CD4-positive, alpha-beta T cell treated with Interleukin-12 subunit alpha and Interleukin-12 subunit beta, for 1 hour (primary cell): Measurements from ENCODE around the gene ANKRD11.
"Not testable (repeated sequence)": the region's sequence is repeated elsewhere in the genome, so short reads cannot be mapped to it uniquely, and the experiment has no call there.

Experiments used
- DNase-seq: peaks from one replicate; pipeline ENCODE4 v3.0.0-alpha.2; 2020

ANKRD11 gene

DNA sequence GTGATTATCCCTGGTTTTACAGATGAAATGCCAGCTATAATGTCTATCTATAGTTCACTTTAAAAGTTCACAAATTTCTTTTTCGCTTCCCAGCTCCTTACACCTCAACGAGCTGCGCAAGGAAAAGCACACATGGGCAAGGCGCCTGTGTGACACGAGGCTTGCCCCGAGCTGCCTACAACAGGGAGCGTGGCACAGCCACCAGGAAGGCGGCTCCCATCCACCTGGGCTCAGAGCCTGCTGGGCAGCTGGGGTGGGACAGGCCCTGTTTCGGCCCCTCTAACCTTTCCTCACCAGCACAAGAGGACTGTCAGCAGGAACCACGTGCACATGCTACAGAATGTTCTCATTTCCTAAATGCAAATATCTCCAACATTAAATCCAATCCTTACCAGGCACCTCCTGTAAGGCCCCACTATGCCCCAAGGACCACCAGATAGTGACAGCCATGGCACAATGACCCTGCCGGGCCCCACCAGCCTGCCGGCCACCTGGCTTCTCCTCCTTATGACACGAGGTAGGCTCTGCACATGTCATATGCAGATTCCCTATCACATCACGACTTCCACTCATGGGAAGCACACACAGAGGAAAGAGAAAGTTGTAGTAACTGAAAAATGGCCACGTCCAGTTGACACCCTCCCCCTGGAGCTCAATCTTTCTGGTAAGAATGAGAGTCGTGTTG is 180.8 kb downstream of the ANKRD11 start:
- DNase-seq, result no peak

DNA sequence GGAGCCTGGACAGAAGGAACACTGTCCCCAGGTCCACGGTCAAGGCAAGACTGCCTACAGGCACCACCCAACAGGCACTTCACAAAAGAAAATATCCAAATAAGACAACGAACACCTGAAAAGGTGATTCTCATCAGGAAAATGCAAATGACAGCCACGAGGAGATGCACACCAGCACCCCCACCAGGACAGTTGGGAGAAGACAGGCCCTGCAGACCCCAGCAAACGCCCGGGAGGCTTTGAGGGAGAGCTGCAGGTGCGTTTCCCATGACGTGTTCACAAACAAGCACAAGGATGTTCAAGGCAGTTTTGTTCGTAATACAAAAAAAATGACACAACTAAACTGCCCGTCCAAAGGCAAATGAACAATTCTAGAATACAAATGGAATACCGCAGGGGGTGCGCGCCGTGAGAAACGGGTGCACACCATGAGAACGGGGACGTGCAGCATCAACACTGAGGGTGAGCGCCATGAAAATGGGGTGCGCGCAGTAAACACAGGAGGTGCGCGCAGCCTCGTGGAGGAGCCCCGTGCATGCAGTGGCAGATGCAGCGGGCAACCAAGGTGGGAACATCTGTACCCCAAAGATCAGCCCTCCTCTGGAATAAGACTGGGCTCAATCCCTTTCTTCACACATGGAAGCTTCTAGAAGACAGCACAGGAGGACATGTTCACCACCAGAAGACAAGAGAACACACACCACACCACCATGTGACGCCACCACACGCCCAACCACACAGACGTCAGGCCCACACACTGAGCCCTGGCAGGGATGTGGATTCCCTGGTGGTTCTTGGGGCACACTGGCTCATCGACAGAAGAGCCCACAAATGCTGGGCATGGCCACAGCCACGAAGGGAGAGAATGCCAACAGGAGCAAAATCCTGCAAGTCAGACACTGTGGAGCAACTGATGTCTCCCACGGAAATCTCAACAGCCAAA is 181.7 kb downstream of the ANKRD11 start:
- peak; percentile 39 for DNase-seq

DNA sequence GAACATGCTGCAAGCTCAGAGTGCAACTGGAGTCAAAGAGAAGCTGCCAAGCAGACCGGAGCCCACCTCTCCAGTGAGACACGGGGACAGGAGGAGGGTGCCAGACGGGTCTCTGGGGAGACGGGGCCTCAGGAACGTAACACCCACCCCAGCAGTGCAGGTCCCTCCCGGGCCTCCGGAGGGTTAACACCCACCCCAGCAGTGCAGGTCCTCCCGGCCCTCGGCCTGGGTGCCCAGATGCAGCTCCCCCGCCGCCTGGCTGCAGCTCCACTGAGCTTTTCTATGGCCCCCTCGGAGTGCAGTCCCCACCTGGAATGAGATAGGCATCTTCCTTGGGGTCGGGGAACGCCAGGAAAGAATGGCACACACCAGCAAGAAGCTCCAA is 182.9 kb downstream of the ANKRD11 start:
- no peak for DNase-seq

DNA sequence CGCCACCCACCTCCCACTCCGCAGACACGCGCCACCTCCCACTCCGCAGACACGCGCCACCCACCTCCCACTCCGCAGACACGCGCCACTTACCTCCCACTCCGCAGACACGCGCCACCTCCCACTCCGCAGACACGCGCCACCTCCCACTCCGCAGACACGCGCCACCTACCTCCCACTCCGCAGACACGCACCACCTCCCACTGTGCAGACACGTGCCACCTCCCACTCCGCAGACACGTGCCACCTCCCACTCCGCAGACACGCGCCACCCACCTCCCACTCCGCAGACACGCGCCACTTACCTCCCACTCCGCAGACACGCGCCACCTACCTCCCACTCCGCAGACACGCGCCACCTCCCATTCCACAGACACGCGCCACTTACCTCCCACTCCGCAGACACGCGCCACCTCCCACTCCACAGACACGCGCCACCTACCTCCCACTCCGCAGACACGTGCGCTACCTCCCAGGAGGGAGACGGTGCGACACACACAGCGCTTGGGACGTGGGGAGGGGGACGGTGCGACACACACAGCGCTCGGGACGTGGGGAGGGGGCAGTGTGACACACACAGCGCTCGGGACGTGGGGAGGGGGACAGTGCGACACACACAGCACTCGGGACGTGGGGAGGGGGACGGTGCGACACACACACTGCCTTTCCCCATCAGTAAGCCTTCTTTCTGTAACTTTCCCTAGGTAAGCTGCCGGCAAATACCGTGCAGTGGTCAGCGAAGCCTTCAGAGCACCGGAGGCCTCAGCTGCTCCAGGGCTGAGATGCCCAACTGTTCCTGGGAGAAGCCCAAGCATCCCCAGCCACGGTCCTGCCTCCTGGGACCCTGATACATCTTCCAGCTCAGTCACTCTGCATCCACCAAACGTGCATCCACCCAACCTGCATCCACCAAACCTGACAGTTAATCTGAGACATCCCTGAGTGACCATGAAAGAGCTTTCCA is 183.6 kb downstream of the ANKRD11 start:
- DNase-seq, result not testable (repeated sequence)

DNA sequence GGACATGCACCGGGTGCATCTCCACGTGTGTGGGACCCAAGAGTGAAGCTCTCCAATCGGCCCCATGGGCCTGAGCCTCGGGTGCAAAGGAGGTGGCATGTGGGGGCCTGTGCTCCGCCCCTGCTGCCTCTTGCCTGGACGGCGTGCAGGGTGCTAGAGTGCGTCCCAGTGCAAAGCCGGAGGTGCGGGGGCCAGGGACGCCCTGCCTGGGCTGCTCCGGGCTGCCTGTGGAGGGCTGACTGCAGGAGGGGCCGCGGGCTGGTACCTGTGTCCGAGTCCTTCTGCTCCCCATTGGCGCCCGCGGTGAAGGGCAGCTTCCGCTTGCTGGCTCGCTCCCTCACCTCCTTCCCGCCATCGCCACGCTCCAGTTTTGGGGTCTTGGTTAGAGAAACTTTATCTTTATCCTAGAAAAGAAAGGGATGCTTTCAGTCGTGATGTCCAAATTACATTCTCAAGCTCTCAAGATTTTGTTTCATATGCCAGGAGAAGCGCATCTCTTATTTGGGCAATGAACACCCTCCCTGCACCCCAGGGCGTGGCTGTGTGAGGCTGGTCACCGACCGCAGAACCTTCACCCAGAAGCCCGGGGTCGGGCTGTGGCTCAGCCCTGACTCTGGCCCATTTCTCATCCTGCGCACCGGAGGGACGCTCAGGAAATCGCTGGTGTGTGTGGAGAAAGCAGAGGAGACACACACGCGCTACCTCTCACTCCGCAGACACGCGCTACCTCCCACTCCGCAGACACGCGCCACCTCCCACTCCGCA is 185.2 kb downstream of the ANKRD11 start:
- DNase-seq, result no peak

DNA sequence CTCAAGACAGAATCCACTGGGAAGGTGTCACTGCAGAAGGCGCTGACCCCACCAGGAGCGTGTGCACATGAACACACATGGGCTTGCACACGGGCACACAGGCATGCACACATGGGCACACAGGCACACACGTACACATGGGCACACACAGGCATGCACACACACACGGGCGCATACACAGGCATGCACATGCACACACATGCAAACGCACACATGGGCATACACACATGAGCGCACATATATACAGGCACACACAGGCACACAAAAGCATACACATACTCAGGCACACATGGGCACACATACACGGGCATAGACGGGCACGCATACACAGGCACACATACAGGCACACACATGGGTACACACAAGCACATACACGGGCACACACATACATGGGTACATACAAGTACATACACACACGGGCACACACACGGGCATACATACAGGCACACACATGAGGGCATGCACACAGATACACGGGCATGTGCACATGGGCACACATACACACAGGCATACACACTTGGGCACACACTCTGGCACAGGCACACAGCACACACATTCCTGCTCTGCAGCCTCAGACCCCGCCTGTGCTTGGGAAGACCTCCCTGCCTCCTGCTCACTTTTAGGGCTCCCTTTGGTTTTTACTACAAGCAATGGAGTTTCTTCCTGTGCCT is 186.0 kb downstream of the ANKRD11 start:
- DNase-seq, result no peak

DNA sequence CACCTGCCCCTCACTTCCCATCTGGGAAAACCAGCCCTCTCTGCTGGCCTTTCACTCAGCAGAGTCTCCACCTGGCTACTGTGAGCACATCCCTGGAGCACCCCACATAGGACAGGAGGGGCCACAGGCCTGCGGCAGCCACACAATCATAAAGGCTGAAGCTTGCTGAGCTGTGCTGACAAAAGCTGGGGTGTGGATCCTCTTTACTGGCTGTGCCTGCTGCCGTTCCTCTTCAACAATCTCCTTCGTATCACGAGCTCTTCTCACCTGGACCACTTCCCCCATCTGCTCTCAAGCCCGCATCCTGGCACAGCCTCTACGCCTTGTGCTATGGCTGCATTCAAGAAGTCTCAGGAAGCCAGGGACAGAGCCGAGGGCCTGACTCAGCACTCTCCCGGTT is 186.7 kb downstream of the ANKRD11 start:
- DNase-seq, result no peak

DNA sequence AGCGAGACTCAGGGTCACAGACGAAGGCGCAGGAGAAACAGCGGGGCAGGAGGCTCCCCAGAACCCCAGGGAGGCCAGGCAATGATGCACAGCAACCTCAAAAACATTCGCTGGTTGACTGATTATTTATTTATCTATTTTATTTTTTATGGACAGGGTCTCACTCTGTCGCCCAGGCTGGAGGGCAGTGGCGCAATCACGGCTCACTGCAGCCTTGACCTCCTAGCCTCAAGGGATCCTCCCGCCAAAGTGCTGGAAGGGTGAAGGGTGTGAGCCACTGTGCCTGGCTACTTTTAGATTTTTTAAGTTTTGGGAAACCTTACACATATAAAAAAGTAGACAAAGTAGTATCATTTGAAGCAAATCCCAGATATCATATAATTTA is 189.4 kb downstream of the ANKRD11 start:
- no peak for DNase-seq

DNA sequence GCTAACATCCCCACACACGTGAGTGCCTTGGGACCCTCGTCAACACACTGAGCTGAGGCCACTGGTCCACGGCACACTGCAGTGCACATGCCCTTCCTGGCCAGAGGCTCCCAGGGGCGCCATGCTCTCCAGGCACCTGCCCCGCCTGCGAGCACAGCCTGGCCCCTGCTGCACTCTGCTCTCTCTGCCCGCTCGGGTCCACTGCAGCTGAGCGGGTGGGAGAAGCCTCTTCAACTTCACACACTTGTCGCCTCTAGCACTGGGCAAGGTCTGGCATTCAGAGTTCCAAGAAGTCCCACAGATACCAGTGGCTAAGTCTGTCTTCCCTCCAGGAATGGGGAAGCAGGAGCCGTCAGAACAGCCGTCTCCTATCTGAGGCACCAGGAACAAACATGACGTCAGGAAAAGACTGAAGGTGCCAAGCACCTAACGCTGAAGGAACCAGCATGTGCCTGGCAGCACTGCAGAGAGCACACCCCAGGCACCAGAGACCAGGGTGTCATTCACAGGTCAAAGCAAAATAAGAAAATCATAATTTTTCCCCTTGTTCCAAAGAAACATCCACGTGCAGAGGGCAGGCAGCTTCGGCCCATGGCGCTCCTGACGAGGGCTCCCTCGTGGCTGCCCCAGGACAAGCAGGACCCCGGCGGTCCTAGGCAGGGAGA is 189.9 kb downstream of the ANKRD11 start:
- DNase-seq, result no peak

DNA sequence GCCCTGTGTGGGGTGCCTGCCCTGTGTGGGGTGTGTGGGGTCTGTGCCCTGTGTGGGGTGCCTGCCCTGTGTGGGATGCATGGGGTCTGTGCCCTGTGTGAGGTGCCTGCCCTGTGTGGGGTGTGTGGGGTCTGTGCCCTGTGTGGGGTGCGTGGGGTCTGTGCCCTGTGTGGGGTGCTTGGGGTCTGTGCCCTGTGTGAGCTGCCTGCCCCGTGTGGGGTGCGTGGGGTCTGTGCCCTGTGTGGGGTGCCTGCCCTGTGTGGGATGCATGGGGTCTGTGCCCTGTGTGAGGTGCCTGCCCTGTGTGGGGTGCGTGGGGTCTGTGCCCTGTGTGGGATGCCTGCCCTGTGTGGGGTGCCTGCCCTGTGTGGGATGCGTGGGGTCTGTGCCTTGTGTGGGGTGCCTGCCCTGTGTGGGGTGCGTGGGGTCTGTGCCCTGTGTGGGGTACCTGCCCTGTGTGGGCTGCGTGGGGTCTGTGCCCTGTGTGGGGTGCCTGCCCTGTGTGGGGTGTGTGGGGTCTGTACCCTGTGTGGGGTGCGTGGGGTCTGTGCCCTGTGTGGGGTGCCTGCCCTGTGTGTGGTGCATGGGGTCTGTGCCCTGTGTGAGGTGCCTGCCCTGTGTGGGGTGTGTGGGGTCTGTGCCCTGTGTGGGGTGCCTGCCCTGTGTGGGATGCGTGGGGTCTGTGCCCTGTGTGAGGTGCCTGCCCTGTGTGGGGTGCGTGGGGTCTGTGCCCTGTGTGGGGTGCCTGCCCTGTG is 190.8 kb downstream of the ANKRD11 start:
- not testable (repeated sequence) for DNase-seq

DNA sequence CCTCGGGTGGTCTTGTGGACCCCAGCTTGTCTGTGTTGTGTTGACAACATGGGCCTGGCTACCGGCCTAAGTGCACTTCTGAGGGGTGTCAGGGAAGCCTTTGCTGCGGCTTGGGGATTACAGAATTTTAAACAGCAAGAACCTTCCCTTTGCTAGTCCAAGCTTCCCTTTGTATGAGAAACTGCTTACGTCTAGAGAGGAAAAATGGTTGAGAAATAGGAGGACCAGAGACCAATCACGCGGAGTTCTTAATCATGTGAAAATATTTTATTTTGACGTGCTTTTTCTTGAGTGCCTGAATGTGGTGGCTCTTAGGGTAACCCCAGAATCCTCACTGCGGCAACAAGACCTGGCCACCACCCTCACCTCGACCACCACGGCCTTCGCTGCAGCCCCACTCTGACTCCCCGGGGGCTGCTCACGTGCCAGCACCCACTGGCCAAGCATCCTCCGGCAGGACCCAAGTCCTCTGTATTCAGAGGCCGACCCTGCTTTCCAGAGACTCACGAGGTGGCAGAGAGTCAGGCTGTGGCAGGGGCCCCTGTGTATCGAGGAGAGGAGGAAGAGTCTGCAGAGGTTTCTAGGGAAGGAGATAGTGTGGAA is 191.6 kb downstream of the ANKRD11 start:
- DNase-seq, result no peak

DNA sequence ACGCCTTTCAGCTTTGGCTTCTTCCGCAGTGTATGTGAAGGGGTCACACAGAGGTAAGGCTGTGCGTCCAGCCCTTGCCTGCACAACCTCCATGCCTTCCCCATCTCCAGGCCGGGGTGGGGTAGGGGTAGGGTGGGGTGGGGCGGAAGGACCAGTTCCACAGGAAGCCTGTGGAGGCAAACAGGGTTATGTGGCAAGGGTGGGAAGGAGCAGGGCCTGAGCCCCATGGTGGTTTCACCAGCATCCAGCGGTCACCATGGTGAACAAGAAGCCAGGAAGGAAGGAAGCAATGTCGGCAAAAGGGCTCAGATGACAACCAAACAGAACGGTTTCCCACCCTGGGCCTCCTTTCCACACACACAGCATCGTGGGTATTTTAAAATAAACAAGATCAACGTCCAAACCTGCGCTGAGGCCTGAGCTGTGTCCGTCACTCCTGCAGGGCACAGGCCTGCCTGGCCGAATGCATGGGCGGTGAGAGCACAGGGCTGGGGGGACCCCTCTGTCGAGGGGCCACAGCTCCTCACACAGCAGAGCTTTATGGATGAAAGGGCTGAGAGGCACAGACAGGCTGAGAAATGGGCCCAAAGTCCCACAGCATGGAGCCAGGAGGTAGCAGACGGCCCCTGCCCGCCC is 192.3 kb downstream of the ANKRD11 start:
- no peak for DNase-seq

DNA sequence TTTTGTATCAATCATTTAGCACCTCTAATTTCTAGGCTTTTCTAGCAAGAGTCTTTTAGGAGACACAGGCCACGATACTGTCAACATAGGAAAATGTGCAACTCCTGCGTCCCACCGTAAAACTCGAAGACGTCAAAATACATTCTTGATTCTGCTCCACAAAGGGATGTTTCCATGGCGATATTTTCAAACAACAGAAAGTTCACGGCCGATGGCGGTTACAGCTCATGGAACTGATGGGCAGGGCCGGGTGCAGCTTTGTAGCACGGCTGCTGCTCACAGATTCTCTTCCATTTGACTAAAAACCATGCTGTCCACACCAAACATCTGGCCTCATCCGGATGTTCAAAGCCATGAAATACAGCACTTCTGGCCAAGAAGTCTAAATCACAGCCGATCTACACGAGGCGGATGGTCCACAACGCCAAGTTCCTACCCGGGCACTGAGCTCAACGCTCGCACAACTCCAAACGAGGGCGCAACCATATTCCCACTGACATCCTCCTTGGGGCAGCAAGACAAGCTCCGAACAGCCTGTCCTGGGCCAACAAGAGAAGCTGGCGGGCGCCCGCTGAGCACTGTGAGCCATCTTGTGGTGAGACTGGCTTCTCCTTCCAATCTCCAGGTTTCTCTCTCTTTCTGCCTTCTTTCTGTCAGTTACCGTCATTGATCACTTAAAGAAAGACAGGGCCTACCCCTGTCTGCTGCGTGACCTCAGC is 193.0 kb downstream of the ANKRD11 start:
- no peak for DNase-seq

DNA sequence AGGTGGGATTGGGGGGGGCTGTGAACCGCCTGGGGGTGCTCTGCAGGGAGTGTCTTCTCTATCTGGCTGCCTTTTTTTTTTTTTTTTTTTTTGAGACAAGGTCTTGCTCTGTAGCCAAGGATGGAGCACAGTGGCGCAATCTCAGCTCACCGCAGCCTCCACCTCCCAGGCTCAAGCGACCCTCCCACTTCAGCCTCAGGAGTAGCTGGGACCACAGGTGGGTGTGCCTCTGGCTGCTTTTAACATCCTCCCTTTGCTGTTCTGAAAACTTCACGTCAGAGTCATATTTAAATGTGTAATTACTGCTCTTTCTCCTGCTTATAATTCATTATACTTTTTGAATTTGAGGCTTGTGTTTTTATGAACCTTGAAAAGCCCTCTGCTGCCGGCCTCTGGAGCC is 194.4 kb downstream of the ANKRD11 start:
- no peak for DNase-seq

DNA sequence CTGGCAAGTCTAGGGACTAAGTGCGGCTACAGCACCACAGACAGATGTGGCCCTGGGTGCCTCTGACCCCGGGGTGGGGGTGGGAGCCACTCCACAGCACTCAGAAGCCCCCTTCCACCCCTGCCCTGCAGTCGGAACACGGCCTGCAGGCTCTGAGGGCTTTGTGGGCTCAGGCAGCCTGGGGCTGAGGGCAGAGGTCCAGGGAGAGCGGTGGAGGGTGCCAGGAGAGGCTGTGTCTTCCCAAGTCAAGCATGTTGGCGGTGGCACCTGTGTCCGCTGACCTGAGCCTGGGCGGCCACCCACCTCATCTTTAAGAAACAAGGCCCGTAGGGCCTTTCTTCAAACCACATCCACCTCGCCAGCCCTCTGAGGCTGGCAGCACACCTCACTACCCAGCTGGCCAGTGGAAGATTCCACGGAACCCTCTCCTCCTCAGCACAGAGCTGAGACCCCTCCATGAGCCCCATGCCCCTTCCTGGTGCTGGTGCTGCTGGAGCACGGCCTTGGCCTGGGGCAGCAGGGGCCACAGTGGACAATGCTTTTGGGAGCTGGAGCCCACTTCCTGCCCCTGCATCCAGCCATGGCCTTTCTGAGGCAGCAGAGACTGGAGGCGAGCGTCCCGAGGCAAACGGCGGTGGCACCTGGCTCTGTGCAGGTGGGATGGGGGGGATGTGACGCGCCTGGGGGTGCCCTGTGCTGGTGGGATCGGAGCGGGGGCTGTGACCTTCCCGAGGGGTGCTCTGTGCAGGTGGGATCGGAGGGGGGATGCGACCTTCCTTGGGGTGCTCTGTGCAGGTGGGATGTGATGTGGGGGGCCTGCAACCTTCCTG is 195.1 kb downstream of the ANKRD11 start:
- DNase-seq, result no peak

DNA sequence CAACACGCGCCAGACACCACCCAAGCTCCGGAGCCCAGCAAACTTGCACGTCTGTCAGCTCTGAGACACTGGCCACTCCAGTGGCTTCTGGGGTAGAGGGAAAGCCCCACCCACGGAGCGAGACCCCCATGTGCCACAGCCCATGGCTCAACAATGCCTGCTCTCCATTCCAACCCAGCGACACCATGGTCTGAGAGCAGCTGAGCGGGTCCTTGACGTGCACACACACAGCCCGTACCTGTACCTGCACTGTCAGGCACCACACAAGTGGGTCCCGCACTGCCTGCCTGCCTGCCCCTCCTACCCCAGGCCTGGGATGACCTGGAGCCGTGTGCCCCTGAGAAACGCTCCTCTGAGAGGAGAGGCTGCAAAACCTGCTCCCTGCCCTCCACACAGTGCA is 195.9 kb downstream of the ANKRD11 start:
- no peak for DNase-seq

DNA sequence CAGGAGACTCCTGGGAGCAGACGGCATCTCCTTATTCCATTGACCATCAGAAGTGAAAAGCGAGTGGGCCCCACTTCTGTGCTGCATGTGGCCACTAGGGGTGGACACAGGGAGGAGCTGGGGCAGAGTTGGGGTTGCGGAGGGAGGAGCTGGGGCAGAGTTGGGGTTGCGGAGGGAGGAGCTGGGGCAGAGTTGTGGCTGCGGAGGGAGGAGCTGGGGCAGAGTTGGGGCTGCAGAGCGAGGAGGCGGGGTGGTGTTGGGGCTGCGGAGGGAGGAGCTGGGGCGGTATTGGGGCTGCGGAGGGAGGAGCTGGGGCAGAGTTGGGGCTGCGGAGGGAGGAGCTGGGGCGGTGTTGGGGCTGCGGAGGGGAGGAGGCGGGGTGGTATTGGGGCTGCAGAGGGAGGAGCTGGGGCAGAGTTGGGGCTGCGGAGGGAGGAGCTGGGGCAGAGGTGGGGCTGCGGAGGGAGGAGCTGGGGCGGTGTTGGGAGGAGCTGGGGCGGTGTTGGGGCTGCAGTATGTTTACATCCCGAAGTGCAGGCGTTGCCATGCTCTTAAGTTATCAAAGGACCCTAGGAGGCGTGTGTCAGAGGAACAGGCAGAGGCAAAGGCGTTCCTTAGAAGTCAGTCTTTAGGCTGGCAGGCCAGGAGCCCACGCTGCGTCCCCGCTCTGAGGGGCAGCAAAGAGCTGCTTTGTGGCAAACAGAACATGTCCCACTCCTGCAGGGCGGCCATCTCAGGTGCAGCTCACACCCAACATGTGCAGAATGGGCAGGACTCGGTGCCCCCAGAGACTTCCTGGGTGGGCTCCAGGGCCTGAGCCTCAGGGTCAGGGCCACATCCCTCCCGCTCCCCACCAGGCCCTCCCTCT is 196.9 kb downstream of the ANKRD11 start:
- DNase-seq, result no peak
